IPS-20b (cell line): ENCODE results near the gene PHYHD1.

Experiments
- H3K27ac ChIP-seq: one replicate; pipeline ENCODE4 v1.5.1; 2013; ENCODE audit warnings: low read length
- H3K27me3 ChIP-seq: 2 replicates; pipeline ENCODE4 v1.6.1; 2013; ENCODE audit warnings: mild to moderate bottlenecking, low read length, inconsistent platforms; ENCODE audit not compliant: insufficient read depth
- H3K36me3 ChIP-seq: 2 replicates; pipeline ENCODE4 v1.6.1; 2013; ENCODE audit warnings: low read depth, mild to moderate bottlenecking, inconsistent platforms, low read length, moderate library complexity; ENCODE audit not compliant: insufficient read depth
- H3K4me1 ChIP-seq: 2 replicates; pipeline ENCODE4 v1.6.1; 2013; ENCODE audit warnings: mild to moderate bottlenecking, control low read depth, inconsistent platforms, low read length, moderate library complexity; ENCODE audit not compliant: insufficient read depth
- H3K4me3 ChIP-seq: 2 replicates; pipeline ENCODE4 v1.5.1; 2013; ENCODE audit warnings: mild to moderate bottlenecking, low read length, inconsistent platforms
- H3K9ac ChIP-seq: 2 replicates; pipeline ENCODE4 v1.6.1; 2013; ENCODE audit warnings: low read depth, mild to moderate bottlenecking, inconsistent platforms, low read length, moderate library complexity
- H3K9me3 ChIP-seq: 2 replicates; pipeline ENCODE4 v1.6.1; 2013; ENCODE audit warnings: mild to moderate bottlenecking, low read depth, low read length, inconsistent platforms; ENCODE audit not compliant: insufficient read depth

PHYHD1 gene

GRCh38 chr9:128913995-128914772 lies 6.6 kb upstream of the PHYHD1 start:
- Histone ChIP-seq H3K27me3 (no peaks in the 10 kb centered on the region), H3K9me3 (no peaks in the 10 kb centered on the region), H3K4me1 (peaks cover 15% of the 10 kb centered on the region), H3K27ac (no peak overlapping the region), H3K9ac (no peak overlapping the region), H3K36me3 (peaks cover 80% of the 10 kb centered on the region), H3K4me3 (no peak overlapping the region)

GRCh38 chr9:128916204-128916603 lies 4.6 kb upstream of the PHYHD1 start:
- Histone ChIP-seq H3K27me3 (no peaks in the 10 kb centered on the region), H3K4me3 (no peak overlapping the region), H3K4me1 (peaks cover 14% of the 10 kb centered on the region), H3K9ac (no peak overlapping the region), H3K27ac (no peak overlapping the region), H3K36me3 (peaks cover 62% of the 10 kb centered on the region), H3K9me3 (no peaks in the 10 kb centered on the region)

GRCh38 chr9:128916745-128917144 lies 4.0 kb upstream of the PHYHD1 start:
- Histone ChIP-seq H3K9ac (no peak overlapping the region), H3K4me3 (no peak overlapping the region), H3K27me3 (no peaks in the 10 kb centered on the region), H3K4me1 (peaks cover 10% of the 10 kb centered on the region), H3K27ac (no peak overlapping the region), H3K36me3 (peaks cover 57% of the 10 kb centered on the region), H3K9me3 (no peaks in the 10 kb centered on the region)

GRCh38 chr9:128917151-128917849 lies 3.5 kb upstream of the PHYHD1 start:
- Histone ChIP-seq H3K27ac (no peak overlapping the region), H3K4me3 (no peak overlapping the region), H3K36me3 (peaks cover 53% of the 10 kb centered on the region), H3K9ac (no peak overlapping the region), H3K27me3 (no peaks in the 10 kb centered on the region), H3K9me3 (no peaks in the 10 kb centered on the region), H3K4me1 (peaks cover 7% of the 10 kb centered on the region)

GRCh38 chr9:128918921-128919320 lies 1.9 kb upstream of the PHYHD1 start:
- Histone ChIP-seq H3K4me1 (peaks cover 3% of the 10 kb centered on the region; the same call in 1 of the 2 replicates), H3K36me3 (peaks cover 44% of the 10 kb centered on the region), H3K9ac (no peak overlapping the region), H3K27me3 (no peaks in the 10 kb centered on the region), H3K27ac (no peak overlapping the region), H3K4me3 (no peak overlapping the region), H3K9me3 (no peaks in the 10 kb centered on the region)

GRCh38 chr9:128919402-128920089 lies 1.2 kb upstream of the PHYHD1 start:
- H3K9ac ChIP-seq, result no peak overlapping the region
- H3K27me3 ChIP-seq, result no peaks in the 10 kb centered on the region
- H3K4me3 ChIP-seq, result no peak overlapping the region
- H3K27ac ChIP-seq, result no peak overlapping the region
- peaks cover 3% of the 10 kb centered on the region; the same call in 1 of the 2 replicates for H3K4me1 ChIP-seq
- peaks cover 40% of the 10 kb centered on the region for H3K36me3 ChIP-seq
- H3K9me3 ChIP-seq, result no peaks in the 10 kb centered on the region

- Histone ChIP-seq H3K36me3 (peaks cover 17% of the 10 kb centered on the region), H3K9ac (peak overlapping the region; percentile 87), H3K27ac (peak overlapping the region; percentile 86), H3K4me1 (peaks cover 3% of the 10 kb centered on the region; the same call in 1 of the 2 replicates), H3K4me3 (peak overlapping the region; percentile 81), H3K9me3 (no peaks in the 10 kb centered on the region), H3K27me3 (no peaks in the 10 kb centered on the region)
Measured at GRCh38 chr9:128921881-128922763, 1.3 kb downstream of the PHYHD1 start.

GRCh38 chr9:128923493-128923883 lies 2.7 kb downstream of the PHYHD1 start:
- no peaks in the 10 kb centered on the region for H3K9me3 ChIP-seq
- no peak overlapping the region for H3K27ac ChIP-seq
- no peak overlapping the region for H3K9ac ChIP-seq
- peaks cover 5% of the 10 kb centered on the region; the same call in 1 of the 2 replicates for H3K36me3 ChIP-seq
- H3K4me1 ChIP-seq, result peaks cover 6% of the 10 kb centered on the region; the same call in 1 of the 2 replicates
- H3K27me3 ChIP-seq, result no peaks in the 10 kb centered on the region
- no peak overlapping the region for H3K4me3 ChIP-seq

- Histone ChIP-seq H3K4me3 (no peak overlapping the region), H3K9me3 (no peaks in the 10 kb centered on the region), H3K4me1 (0 out of 2 replicates have a peak, but pooled peaks cover 3% of the 10 kb centered on the region), H3K27ac (no peak overlapping the region), H3K9ac (peak overlapping the region; percentile 18; the same call in 1 of the 2 replicates), H3K36me3 (no peaks in the 10 kb centered on the region), H3K27me3 (no peaks in the 10 kb centered on the region)
Measured at GRCh38 chr9:128927731-128928411, 7.1 kb downstream of the PHYHD1 start.

GRCh38 chr9:128928624-128929023 lies 7.8 kb downstream of the PHYHD1 start:
- Histone ChIP-seq H3K27ac (no peak overlapping the region), H3K4me3 (no peak overlapping the region), H3K36me3 (no peaks in the 10 kb centered on the region), H3K9ac (no peak overlapping the region), H3K9me3 (no peaks in the 10 kb centered on the region), H3K4me1 (0 out of 2 replicates have a peak, but pooled peaks cover 3% of the 10 kb centered on the region), H3K27me3 (no peaks in the 10 kb centered on the region)
